HG02943 (cell line): ENCODE measurements around the gene SDK1.

Source experiments
- ATAC-seq: cut with Tn5 transposase; IDR thresholded peaks from one replicate; pipeline ENCODE4 v1.9.1; 2021; ENCODE audit warnings: mild to moderate bottlenecking, low read depth, moderate library complexity; ENCODE audit not compliant: unreplicated experiment

Gene SDK1

DNA sequence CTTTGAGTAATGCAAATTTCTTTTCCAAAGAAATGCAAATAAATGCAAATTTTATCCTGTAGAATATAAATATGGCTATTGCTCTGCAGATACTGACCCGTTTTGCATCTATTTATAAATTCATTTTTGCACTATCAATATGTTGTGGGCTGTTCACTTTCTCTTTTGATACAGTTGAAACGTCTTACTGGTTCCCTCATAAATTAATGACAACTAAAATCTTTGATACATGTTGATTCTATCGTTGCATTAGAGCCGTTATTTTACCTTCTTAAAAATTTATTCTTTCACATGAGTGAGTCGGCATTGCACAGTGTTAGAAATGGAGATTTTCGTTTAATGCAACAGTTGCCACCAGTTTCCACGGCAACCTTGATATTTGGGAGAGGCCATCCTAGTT is 691.8 kb downstream of the SDK1 start:
- no peak for ATAC-seq

DNA sequence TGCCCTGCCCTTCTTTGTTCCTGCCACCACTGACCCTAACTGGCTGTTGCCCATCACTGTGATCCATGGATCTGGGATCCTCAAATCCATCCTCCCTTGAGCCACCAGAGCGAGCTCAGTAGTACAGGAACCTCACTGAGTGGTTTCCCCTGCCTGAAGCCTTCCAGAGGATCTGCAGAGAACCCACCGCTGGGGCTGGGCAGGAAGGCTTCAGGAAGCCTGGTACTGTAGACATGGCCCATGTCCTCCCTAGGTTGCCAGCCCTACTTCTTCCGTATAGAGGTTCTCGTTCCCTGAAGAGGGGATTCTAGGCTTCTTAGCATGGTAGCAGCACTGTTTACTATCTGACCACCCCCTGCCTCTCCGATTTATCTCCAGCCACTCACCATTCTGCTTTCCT is 693.7 kb downstream of the SDK1 start:
- no peak for ATAC-seq

DNA sequence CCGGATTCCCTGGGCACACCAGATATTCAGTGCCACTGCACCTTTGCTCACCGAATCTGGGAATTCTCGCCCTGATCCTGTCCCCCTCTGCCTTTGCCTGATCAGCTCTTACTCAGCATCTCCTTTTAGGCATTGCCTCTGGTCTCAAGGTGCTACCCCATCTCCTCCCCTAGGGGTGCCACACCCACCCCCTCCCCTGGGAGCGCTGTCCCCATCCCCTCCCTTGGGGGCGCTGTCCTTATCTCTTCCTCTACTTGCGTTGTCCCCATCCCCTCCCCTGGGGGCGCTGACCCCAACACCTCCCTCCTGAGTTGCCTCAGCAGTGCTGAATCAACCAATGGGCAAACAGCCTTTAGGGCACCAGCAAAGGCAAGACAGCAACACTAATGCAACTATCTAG is 694.1 kb downstream of the SDK1 start:
- no peak for ATAC-seq

DNA sequence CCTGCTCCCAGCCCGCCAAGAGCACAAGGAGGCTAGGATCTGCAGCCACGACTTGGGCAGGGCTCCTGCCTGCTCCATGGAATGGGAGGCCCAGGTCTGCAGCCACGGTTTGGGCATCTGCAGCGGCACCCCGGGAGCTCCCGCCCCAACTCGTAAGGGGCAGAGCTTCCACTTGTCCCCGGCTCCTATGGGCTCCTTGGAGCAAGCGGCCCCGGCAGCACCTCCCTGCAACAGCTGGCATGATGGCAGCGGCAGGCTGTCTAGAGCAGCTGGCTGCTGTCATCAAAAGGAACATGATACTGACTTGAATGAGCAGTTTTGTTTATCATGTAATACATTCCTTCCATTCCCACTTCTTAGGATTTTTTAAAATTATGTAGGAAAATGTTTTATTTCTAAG is 697.0 kb downstream of the SDK1 start:
- no peak for ATAC-seq

DNA sequence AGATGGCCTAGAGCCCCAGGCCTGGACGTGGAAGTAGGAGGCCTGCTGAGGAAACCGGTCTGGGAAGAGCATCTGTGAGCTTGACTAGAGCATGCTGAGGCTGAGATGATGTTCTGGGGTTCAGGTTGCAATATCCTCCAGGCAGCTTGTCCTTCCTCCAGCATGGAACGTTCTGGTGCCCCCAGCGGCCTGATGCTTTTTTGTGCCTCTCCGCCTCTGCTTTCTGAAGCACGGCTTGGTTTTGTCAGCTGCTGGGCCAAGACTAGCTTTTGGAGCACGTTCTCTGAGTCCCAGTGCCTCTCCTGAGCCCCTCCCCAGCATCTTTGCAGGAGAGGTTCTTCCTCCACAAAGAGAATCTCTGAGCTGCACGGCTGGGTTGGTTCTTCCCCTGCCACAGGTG is 699.1 kb downstream of the SDK1 start:
- ATAC-seq = no peak

DNA sequence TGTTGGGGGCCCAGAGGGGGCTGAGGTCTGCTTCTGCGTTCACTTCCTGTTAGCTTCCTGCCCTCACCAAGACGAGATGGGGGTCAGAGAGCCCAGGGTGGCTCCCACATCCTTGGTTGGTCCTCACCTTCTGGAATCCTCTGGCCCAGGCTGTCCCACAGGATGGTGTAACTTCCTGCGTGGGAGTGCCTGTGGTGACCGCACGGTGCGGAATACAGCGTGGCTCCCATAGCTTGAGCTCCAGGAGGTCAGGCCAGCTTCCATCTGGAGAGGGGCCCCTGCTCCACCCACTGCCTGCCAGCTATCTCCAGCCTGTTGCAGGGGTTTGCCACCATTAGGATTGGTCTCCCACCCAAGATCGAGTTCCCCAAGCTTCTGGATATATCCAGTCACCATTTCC is 699.9 kb downstream of the SDK1 start:
- ATAC-seq = no peak

DNA sequence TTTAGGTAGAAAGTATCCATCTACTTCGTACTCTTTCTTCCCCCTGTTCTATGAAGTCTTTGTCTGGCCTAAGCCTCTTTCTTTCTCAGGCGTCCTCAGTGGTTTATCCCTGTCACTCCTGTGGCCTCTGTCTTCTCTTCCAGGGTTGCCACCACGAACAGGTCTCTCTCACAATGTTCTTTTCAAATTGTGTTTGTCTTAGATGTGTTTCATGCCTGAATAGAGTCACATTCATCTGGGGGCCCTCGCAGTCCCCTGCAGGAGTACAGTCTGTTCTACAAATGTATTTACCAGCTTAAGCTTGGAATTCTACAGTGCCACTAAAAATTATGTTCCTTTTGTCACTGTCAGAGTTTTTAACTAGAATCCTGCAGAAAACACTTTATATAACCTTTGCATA is 700.7 kb downstream of the SDK1 start:
- no peak for ATAC-seq

DNA sequence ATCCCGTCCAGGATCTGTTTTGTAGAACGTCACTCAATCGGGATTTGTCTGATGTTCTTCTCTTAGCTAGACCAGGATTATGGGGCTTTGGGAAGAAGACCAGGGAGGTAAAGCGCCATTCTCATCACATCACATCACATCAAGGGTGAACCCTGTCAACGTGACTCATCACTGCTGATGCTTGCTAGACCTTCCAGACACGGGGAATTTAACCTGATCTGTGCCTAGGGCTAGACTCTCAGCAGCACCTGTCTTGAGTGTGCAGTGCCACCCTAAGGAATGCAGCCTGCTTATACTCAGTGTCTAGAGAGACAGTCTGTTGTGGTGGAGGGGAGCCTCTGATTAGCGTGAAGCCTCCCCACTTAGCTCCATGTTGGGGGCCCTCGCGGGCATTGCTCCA is 702.5 kb downstream of the SDK1 start:
- ATAC-seq = no peak

DNA sequence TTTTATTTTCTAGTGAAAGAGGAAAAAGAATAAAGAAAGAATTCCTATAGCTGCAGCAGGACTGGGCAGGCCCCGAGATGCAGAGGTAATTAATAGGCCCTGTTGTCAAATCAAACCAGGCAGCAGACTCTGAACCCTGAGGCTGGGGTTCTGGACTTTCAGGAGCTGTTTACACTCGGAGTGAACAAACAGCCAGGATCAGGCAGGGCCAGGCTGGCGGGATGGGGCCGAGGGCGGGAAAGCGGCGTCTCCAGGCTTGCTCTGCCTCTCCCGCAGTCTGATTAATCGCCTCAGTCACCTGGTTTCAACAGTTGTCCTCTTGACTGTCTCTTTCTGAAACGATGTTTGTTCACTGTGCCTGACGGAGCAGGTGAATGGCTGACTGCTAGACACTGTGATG is 705.6 kb downstream of the SDK1 start:
- ATAC-seq = no peak

DNA sequence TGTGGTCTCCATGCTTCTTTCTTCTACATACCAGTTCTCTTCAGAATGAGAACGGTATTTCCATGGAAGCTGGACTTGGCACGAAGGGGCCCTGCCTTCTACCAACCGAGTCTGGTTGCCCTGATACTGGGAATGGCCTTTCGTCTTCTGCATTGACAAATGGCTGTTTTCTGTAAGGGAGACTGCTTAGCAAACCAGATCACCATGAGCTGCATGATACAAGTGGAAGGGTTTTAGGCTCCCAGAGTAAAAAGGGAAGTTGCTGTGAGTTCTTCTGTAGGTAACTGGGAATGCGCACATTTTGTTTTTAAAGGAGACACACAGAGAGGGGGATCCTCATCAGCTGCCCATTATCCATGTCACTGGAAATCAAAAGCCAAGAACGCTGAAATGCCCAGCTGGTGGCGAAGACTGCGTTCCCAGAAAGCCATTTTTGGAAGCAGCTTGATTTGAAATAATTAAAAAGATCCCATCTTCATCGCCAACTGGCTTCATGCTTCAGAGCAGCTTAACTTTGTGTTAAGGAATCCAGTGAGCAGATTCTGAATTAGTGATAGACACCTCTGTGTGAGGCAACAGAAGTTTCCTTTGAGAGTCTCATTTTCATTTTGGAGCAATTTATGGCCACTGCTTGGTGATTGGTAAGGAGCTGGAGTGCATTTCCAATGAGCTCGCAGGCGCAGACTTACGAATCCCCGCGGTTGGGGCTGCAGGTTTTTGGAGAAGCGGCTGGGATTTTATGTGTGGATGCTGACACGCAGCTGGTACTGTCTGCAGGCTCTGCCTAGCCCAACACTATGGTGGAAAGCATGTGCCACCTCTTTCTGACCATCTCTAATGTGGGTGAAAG is 708.4 kb downstream of the SDK1 start:
- ATAC-seq = no peak

DNA sequence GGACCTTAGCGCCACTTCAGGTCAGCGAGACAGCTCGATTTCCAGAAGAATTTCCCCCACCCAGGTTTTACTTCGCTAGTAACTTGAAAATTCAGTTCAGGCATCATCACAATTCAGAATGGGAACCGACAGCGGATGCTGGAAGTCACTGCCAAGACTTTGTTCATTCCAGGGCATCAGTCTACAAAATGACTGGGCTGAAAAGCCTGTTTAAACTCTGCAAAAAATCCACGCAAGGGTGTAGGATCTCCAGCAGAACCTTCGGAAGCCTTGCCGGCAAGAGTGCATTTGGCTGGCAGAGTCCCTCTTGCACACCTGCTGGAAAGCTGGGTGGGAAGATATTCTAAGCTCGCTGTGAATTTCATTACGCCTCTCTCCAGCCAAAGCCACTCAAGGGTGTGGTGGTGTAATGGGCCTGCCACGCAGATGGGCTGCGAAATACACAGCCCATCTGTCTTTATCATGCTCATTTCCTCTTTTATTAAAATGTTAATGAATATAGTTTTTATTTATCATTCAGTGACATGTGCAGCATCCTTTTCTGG is 709.1 kb downstream of the SDK1 start:
- ATAC-seq = no peak

DNA sequence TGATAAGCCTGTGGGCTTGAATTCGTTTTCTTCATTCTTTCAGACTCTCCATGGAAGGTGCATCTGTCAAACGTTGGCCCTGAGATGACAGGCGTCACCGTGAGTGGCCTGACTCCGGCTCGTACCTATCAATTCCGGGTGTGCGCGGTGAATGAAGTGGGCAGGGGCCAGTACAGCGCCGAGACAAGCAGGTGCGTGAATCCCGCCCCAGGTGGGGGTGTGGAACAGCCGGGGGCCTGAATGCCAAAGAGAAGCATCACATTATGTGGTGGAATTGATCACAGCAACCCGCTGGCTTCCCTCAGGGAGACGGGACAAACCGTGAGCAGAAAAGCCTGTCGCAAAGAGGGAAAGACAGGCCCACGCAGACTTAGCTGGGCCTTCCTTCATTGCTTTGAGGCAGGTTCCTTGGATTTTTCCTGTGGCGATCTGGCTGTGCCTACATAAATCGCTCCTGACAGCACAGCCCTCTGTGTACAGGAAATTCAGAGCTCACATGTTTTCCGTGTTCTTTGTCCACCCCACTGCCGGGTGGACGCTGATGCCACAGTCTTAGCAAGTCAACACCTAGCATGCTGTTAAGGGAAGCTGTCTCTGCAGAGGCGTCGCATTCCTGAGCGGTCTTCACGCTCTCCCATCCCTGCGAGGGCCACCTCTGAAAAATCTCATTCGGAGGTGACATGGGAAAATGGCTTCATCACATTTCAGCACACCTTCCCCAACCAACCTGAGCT is 710.0 kb downstream of the SDK1 start:
- no peak for ATAC-seq

DNA sequence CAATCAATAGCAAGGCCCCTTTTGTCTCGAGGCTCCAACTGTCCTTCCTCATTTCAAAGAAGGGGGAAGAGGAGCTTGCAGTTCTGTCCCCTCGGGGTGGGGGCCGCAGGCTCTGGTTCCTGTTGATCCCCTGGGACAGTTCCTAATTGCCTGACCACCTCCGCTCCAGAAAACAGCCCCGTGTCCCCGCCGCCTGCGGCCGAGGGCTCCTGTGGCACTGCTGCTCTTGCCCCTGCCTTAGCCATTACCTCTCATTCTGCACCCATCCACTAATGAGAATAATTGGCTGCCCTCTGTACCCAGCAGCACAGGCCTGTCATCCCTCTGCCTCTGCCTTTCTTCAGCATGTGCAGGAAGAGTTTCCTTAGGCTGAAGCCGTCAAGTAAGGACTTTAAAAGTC is 712.7 kb downstream of the SDK1 start:
- no peak for ATAC-seq

DNA sequence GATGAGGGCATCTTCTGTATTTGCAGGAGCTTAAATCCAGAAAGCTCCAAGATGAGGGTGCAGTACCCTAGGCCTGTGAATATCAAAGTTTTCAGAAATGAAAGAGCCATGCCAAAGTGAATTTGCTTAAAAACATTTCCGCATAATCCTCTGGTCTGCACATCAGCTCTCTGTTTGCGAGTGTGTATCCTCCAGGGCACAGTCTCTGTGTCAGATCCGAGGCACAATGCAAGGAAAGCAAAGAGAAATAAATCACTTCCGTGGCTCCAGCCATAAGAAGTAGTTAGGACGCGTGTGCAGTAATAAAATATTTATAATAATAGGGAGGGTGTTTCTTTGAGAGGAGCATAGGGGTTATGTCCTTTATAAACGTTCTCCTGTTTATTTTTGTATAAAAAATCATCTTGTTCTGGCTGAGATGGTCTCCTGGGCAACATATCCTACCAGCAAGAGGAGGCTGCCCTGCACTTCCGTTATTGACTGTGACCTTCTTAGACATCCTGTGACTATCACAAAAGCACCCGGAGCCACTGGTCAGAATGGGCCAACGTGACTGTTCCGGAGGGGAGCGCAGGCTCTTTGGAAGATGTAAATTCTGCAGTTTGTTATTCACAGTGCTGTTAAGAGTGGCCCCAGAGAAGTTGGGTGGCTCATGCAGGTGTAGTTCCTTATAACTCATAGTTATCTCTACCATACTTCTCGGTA is 713.4 kb downstream of the SDK1 start:
- no peak for ATAC-seq

DNA sequence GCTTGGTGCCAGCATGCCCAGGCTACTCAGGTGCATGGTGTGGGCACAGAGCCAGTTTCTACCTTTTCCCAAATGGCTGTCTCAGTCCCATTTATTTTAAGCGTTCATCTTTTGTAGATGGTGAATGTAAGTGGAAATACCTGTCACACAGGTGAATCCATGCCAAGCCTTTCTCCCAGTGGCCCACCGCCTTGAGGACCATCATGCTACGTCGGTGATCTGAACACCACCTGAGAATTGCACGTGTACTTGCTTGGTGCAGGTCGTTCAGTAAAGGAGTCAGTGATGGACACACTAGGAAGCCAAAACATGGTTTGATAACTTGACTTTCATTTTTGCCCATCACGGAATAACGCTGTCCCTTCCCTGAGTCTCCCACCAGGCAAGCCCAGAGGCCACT is 714.3 kb downstream of the SDK1 start:
- no peak for ATAC-seq

DNA sequence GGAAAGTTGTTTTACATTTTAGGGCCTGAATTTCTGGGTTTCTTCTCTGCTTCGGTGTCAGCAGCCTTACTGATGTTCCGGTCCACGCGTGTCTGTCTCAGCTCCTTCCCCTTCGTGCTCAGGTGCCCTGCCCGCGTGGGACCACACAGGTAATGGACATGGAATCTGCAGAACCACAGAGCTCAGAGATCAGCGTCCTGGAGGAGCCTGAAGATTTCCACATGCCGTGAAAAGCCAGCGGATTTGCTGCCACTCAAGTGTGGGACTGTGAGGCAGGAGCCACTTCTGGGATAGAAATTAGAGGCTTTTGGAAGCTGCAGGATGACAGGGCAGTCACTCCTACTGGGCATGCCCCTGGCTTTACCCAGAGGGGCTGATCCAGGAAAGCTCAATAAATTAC is 714.9 kb downstream of the SDK1 start:
- ATAC-seq = no peak

DNA sequence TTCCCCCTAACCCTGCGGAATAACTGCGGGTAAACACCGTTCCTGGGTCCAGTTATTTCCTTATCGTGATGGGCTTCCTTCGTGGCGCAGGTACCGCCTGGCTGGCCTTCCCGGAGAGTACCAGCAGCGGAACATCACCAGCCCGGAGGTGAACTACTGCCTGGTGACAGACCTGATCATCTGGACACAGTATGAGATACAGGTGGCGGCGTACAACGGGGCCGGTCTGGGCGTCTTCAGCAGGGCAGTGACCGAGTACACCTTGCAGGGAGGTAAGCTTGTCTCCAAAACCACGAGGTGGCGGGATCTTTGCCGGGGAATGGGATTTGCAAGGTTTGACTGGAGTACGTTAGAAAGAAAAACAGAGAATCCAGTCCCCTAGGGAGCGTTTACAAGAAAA is 716.0 kb downstream of the SDK1 start:
- ATAC-seq = no peak

DNA sequence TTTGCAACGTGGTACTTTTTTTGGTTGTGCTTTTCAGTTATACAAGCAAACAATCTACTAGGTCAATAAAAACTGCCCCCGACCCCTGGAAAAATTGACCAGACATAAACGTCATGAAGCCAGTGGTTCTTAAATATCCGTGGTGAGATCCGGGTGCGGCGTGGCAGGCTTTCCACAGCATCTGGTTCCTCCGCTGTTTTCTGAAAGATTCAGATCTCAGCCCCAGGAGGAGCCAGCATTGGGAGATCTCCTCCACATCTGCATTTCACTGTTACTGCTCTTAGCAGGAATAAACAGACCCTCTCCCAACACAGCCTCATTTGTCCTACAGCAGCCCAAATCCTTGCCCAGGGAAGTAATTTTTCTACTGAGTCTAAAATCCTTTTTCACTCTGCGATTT is 716.7 kb downstream of the SDK1 start:
- no peak for ATAC-seq

DNA sequence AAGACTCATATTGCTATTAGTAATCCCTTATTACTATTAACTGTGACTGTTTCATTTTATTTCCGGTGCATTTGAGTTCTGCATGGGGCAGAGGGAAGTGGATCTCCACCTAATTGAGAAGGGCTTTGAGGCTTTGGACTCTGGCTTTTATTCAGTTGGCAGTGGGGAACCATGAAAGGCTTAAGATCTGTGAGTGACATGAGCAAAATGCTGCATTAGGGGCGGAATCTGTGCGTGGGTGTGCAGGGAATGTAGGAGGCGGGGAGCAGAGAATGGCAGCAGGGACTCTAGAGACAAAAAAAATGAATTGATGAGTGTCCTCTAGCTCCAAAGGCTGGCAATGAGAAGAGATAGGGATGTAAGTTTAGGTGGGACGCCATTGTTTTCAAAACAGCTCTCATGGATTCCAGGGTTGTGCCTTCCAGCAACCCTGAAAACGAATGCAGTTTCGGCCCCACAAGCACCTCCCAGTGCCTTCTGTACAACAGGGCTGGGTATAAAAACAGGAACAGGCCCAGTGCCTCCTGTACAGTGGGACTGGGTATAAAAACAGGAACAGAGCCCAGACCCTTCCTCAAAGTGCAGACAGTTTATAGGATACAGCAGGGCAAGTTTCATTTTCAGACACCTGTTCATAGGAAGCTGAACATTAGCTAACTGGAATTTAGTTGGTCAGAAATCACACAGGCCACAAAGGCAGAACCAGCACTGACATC is 717.7 kb downstream of the SDK1 start:
- no peak for ATAC-seq

DNA sequence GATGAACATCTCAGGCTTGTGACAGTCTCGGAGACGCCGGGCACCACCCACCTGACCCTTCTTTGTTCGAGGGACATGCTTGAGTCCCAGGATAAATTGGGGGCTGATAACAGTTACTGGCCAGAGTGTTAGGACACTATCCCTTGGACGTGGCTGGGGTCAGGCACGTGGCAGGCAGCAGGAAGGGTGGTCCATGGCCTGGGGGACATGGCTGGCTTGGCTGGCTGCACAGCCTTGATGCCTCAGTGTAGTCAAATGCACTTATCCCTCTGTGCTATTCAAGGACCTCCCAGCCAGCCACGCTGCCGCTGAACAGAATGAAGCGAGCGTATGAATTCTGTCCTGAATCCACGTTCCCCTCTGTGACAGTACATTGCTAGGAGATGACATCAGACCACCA is 719.0 kb downstream of the SDK1 start:
- ATAC-seq = no peak

DNA sequence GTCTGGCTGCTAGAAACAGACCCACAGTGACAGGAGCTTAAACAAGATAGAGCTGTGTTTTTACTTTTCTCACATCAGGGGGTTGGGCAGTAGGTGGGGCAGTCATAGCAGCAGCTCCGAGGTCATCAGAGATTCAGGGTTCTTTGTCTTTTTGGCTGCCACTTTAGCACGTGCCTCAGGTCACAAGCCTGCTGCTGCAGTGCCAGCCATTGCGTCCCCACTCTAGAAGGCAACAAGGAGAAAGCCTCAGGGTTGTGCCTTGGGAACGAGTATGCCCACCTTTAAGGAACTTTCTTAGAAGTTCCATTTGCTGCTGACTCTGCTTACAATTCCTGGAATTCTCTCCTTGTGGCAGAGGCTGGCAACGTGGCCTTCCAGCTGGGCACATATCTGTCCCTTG is 720.4 kb downstream of the SDK1 start:
- no peak for ATAC-seq
